Naive thymus-derived CD4-positive, alpha-beta T cell (primary cell): Measurements from ENCODE around the gene AZU1. TPM values are rescaled to one million over a fixed set of nuclear protein-coding genes. Genes with fewer than 3 reads are reported as not detected.

Source experiments
- ATAC-seq: fragments of 150-1000 bp; cut with Tn5 transposase; 2 replicates; pipeline ENCODE4 v1.10.0; 2021; ENCODE audit warnings: mild to moderate bottlenecking, moderate library complexity
- CTCF ChIA-PET: fragments of 350-600 bp; sonication (Branson Sonifier 250); formaldehyde crosslinking; loops from one replicate; lab custom pipeline; 2021; ENCODE audit warnings: antibody characterized with exemption; lab: Charles Lee
- POLR2A ChIA-PET: fragments of 350-600 bp; sonication (Branson Sonifier 250); formaldehyde crosslinking; loops from one replicate; lab custom pipeline; 2021; ENCODE audit warnings: antibody characterized with exemption, inconsistent platforms; lab: Charles Lee
- DNase-seq, 9 donors: peaks; one replicate each; pipeline versions ENCODE4 v3.0.0 to v3.0.0-alpha.2; 2020 to 2022; ENCODE audit warnings: mixed read lengths in 1 of 9
- H3K27ac ChIP-seq: one replicate; pipeline ENCODE4 v1.7.0; 2013; ENCODE audit warnings: mild to moderate bottlenecking, low read depth, low read length, moderate library complexity
- H3K27me3 ChIP-seq, 2 donors: one replicate each; pipeline ENCODE4 v1.7.0; 2013; ENCODE audit warnings: low read length in 2 of 2, mild to moderate bottlenecking in 2 of 2, moderate library complexity in 2 of 2; ENCODE audit not compliant: control insufficient read depth in 2 of 2, insufficient read depth in 2 of 2
- H3K36me3 ChIP-seq, 3 experiments: 1 replicate in 2 of 3; 2 replicates in 1 of 3; pipeline ENCODE4 v1.7.0; 2013; ENCODE audit warnings: low read length in 3 of 3, mild to moderate bottlenecking in 3 of 3, moderate library complexity in 1 of 3; ENCODE audit not compliant: insufficient read depth in 3 of 3, control insufficient read depth in 2 of 3
- H3K4me1 ChIP-seq, 2 donors: one replicate each; pipeline ENCODE4 v1.7.0; 2013; ENCODE audit warnings: low read length in 2 of 2, mild to moderate bottlenecking in 2 of 2, moderate library complexity in 1 of 2; ENCODE audit not compliant: control insufficient read depth in 2 of 2, insufficient read depth in 2 of 2
- H3K4me3 ChIP-seq: 2 replicates; pipeline ENCODE4 v1.7.0; 2013; ENCODE audit warnings: mild to moderate bottlenecking, low read length
- H3K9me3 ChIP-seq, 3 experiments: 1 replicate in 2 of 3; 2 replicates in 1 of 3; pipeline ENCODE4 v1.7.0; 2013; ENCODE audit warnings: low read length in 3 of 3; ENCODE audit not compliant: control insufficient read depth in 2 of 3
- H3K27ac Mint-ChIP-seq, 9 donors: one replicate each; pipeline ENCODE4 v1.8.0; 2020 to 2022; ENCODE audit warnings: mixed read lengths in 9 of 9, mild to moderate bottlenecking in 8 of 9, moderate library complexity in 5 of 9, inconsistent platforms in 2 of 9
- H3K27me3 Mint-ChIP-seq, 5 donors: one replicate each; pipeline ENCODE4 v1.8.0; 2021 to 2022; ENCODE audit warnings: mixed read lengths in 5 of 5, mild to moderate bottlenecking in 1 of 5
- H3K36me3 Mint-ChIP-seq, 5 donors: one replicate each; pipeline ENCODE4 v1.8.0; 2020 to 2022; ENCODE audit warnings: mixed read lengths in 5 of 5, mild to moderate bottlenecking in 3 of 5, inconsistent platforms in 1 of 5
- H3K4me1 Mint-ChIP-seq, 7 donors: one replicate each; pipeline ENCODE4 v1.8.0; 2020 to 2022; ENCODE audit warnings: mixed read lengths in 7 of 7, mild to moderate bottlenecking in 3 of 7, inconsistent platforms in 1 of 7
- H3K4me3 Mint-ChIP-seq, 10 donors: one replicate each; pipeline ENCODE4 v1.8.0; 2020 to 2022; ENCODE audit warnings: mild to moderate bottlenecking in 10 of 10, mixed read lengths in 10 of 10, moderate library complexity in 6 of 10, inconsistent platforms in 2 of 10
- H3K9me3 Mint-ChIP-seq, 11 donors: one replicate each; pipeline ENCODE4 v1.8.0; 2020 to 2022; ENCODE audit warnings: mixed read lengths in 11 of 11, mild to moderate bottlenecking in 4 of 11, inconsistent platforms in 1 of 11, moderate library complexity in 1 of 11
- intact Hi-C, 2 donors: fragments of 100-400 bp; cut with micrococcal nuclease; formaldehyde crosslinking; loops; one replicate each; pipeline ENCODE4 v1.15.1; 2023
- polyA plus RNA-seq, 2 donors: library from polyadenylated mRNA; unstranded; fragments of 300-500 nt; fragmentation: Illumina TruSeq; gene quantifications; one replicate each; pipeline ENCODE4 v1.2.3, GENCODE V29; 2021
- total RNA-seq, 6 experiments: library from RNA in 5 of 6; stranded (reverse) in 5 of 6; gene quantifications; 1 replicate in 5 of 6; 2 replicates in 1 of 6; pipeline ENCODE4 v1.2.3 and lab custom pipeline; 2021 to 2026

Gene AZU1
- total and polyA plus RNA-seq, 7 experiments from 2014 or later = 0.64 to 4.1 TPM; not detected in 5

DNA sequence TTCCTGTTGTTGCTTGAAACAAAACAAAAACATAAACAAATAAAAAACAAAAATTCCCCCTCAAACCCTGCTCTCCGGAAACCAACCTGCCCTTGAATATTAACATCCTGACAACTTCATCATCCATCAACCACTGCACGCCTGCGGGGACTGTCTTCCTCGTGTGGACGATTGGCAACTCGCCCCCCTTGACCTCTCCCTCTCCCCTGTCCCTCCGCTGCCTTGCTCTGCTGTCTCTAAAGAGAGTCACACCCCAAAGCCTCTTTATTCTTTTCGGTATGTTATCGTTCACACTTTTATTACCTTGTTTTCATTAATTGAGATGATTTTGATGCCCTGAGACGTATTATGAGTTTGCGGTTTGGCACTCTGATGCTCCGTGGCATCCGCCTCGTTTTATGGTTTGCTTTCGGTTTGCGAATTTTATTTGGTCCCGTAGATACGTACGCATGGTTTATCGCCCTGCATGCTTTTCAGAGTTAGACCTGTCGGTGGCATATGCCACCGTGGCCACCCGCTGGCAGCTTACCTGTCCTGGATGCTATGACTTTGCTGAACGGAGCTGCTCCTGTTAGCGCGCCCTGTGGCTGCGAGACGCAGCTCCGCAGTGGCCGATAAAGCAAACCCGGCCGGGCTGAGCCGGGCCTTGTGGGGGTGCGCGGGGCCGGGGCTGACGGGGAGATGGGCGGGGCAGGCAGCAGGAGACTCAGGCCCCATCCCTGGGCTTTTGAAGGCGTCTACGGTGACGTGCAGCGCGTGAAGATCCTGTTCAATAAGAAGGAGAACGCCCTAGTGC is 19.8 kb upstream of the AZU1 start:
- CTCF ChIA-PET = no interaction called here
- ATAC-seq (no peak), DNase-seq (no peak)
- Histone ChIP-seq H3K27me3 (no peaks in the 10 kb centered on the region), H3K4me3 (no peak overlapping the region), H3K36me3 (peaks cover 25 to 92% (median 29%) of the 10 kb centered on the region in 3 experiments), H3K9me3 (no peaks in the 10 kb centered on the region), H3K4me1 (peaks cover under 1 to 6% of the 10 kb centered on the region in 2 donors), H3K27ac (no peak overlapping the region)
- Mint-ChIP-seq H3K4me1 (peaks cover 5 to 19% (median 14%) of the 10 kb centered on the region in 7 donors), H3K9me3 (peaks cover 0 to 4% (median 0%) of the 10 kb centered on the region in 11 donors), H3K27ac (peak overlapping the region in 5 of 9 donors; percentile 43 to 72 (median 52)), H3K4me3 (peak overlapping the region in 1 of 10 donors; percentile 13), H3K36me3 (peaks cover 0 to 24% (median 16%) of the 10 kb centered on the region in 5 donors), H3K27me3 (no peaks in the 10 kb centered on the region)
- POLR2A ChIA-PET = no interaction called here
- intact Hi-C loops = no loop called here

DNA sequence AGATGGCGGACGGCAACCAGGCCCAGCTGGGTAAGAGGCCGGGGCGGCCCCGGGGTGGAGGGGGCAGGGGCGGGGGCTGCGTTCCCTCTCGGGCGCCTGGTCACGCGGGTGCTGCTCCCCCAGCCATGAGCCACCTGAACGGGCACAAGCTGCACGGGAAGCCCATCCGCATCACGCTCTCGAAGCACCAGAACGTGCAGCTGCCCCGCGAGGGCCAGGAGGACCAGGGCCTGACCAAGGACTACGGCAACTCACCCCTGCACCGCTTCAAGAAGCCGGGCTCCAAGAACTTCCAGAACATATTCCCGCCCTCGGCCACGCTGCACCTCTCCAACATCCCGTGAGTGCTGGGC is 19.2 kb upstream of the AZU1 start:
- H3K4me3 Mint-ChIP-seq = no peak overlapping the region
- Histone ChIP-seq H3K27ac (no peak overlapping the region), H3K27me3 (no peaks in the 10 kb centered on the region), H3K36me3 (peaks cover 25 to 86% (median 29%) of the 10 kb centered on the region in 3 experiments), H3K4me3 (no peak overlapping the region), H3K4me1 (peaks cover 0 to 2% of the 10 kb centered on the region in 2 donors), H3K9me3 (no peaks in the 10 kb centered on the region)
- DNase-seq = no peak
- ChIA-PET CTCF (no interaction called here), POLR2A (no interaction called here)
- no peak overlapping the region for H3K27ac Mint-ChIP-seq
- peaks cover 5 to 15% (median 11%) of the 10 kb centered on the region in 7 donors for H3K4me1 Mint-ChIP-seq
- H3K36me3 Mint-ChIP-seq = peaks cover 0 to 24% (median 16%) of the 10 kb centered on the region in 5 donors
- intact Hi-C loops = no loop called here
- no peaks in the 10 kb centered on the region for H3K27me3 Mint-ChIP-seq
- ATAC-seq = no peak
- H3K9me3 Mint-ChIP-seq = peaks cover 0 to 4% (median 0%) of the 10 kb centered on the region in 11 donors

DNA sequence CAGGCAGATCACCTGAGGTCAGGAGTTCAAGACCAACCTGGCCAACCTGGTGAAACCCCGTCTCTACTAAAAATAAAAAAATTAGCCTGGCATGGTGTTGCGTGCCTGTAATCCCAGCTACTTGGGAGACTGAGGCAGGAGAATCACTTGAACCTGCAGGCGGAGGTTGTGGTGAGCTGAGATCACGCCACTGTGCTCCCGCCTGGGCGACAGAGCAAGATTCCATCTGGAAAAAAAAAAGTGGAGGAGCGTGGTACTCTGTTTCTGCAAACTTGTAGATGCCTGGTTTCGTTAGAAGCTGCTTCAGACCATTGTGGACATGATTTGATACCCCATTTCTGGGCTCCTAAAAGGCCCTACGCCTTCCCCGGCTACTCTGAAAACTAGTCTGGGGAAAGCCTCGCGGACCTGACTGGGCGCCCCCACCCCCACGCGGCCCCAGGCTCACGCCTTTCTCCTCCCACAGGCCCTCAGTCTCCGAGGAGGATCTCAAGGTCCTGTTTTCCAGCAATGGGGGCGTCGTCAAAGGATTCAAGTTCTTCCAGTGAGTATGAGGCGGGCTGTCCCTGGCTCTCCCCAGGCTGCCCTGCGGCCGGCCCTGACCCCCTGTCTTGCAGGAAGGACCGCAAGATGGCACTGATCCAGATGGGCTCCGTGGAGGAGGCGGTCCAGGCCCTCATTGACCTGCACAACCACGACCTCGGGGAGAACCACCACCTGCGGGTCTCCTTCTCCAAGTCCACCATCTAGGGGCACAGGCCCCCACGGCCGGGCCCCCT is 17.4 kb upstream of the AZU1 start:
- Mint-ChIP-seq H3K4me3 (no peak overlapping the region), H3K27me3 (no peaks in the 10 kb centered on the region), H3K4me1 (peaks cover 5 to 9% (median 9%) of the 10 kb centered on the region in 7 donors), H3K36me3 (peaks cover 0 to 24% (median 20%) of the 10 kb centered on the region in 5 donors), H3K27ac (no peak overlapping the region), H3K9me3 (peaks cover 0 to 4% (median 0%) of the 10 kb centered on the region in 11 donors)
- no peaks in the 10 kb centered on the region for H3K9me3 ChIP-seq
- no peaks in the 10 kb centered on the region for H3K4me1 ChIP-seq
- H3K27me3 ChIP-seq = no peaks in the 10 kb centered on the region
- ChIA-PET POLR2A (no interaction called here), CTCF (no interaction called here)
- ATAC-seq = no peak
- intact Hi-C loops = no loop called here
- H3K27ac ChIP-seq = no peak overlapping the region
- DNase-seq = no peak
- no peak overlapping the region for H3K4me3 ChIP-seq
- peaks cover 17 to 78% (median 22%) of the 10 kb centered on the region in 3 experiments for H3K36me3 ChIP-seq

DNA sequence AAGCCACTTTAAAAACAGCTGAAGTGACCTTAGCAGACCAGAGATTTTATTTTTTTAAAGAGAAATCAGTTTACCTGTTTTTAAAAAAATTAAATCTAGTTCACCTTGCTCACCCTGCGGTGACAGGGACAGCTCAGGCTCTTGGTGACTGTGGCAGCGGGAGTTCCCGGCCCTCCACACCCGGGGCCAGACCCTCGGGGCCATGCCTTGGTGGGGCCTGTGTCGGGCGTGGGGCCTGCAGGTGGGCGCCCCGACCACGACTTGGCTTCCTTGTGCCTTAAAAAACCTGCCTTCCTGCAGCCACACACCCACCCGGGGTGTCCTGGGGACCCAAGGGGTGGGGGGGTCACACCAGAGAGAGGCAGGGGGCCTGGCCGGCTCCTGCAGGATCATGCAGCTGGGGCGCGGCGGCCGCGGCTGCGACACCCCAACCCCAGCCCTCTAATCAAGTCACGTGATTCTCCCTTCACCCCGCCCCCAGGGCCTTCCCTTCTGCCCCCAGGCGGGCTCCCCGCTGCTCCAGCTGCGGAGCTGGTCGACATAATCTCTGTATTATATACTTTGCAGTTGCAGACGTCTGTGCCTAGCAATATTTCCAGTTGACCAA is 16.7 kb upstream of the AZU1 start:
- intact Hi-C loops = no loop called here
- ChIA-PET CTCF (no interaction called here), POLR2A (no interaction called here)
- DNase-seq = no peak
- Histone ChIP-seq H3K27ac (no peak overlapping the region), H3K9me3 (no peaks in the 10 kb centered on the region), H3K36me3 (peaks cover 17 to 70% (median 22%) of the 10 kb centered on the region in 3 experiments), H3K4me1 (no peaks in the 10 kb centered on the region), H3K4me3 (no peak overlapping the region), H3K27me3 (no peaks in the 10 kb centered on the region)
- Mint-ChIP-seq H3K36me3 (peaks cover 0 to 29% (median 20%) of the 10 kb centered on the region in 5 donors), H3K27me3 (no peaks in the 10 kb centered on the region), H3K4me3 (no peak overlapping the region), H3K27ac (no peak overlapping the region), H3K9me3 (peaks cover 0 to 6% (median 0%) of the 10 kb centered on the region in 11 donors), H3K4me1 (peaks cover 5 to 9% (median 9%) of the 10 kb centered on the region in 7 donors)
- ATAC-seq = no peak

DNA sequence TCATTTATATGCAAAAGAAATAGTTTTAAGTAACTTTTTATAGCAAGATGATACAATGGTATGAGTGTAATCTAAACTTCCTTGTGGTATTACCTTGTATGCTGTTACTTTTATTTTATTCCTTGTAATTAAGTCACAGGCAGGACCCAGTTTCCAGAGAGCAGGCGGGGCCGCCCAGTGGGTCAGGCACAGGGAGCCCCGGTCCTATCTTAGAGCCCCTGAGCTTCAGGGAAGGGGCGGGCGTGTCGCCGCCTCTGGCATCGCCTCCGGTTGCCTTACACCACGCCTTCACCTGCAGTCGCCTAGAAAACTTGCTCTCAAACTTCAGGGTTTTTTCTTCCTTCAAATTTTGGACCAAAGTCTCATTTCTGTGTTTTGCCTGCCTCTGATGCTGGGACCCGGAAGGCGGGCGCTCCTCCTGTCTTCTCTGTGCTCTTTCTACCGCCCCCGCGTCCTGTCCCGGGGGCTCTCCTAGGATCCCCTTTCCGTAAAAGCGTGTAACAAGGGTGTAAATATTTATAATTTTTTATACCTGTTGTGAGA is 16.1 kb upstream of the AZU1 start:
- no peak for DNase-seq
- Histone ChIP-seq H3K4me1 (no peaks in the 10 kb centered on the region), H3K36me3 (peaks cover 14 to 64% (median 19%) of the 10 kb centered on the region in 3 experiments), H3K4me3 (no peak overlapping the region), H3K9me3 (no peaks in the 10 kb centered on the region), H3K27me3 (no peaks in the 10 kb centered on the region), H3K27ac (no peak overlapping the region)
- ChIA-PET POLR2A (no interaction called here), CTCF (no interaction called here)
- H3K9me3 Mint-ChIP-seq = peaks cover 0 to 9% (median 0%) of the 10 kb centered on the region in 11 donors
- intact Hi-C loops = no loop called here
- peak overlapping the region in 3 of 9 donors; percentile 5 to 33 (median 19) for H3K27ac Mint-ChIP-seq
- peaks cover 5 to 9% (median 9%) of the 10 kb centered on the region in 7 donors for H3K4me1 Mint-ChIP-seq
- ATAC-seq = no peak
- peaks cover 4 to 35% (median 24%) of the 10 kb centered on the region in 5 donors for H3K36me3 Mint-ChIP-seq
- no peaks in the 10 kb centered on the region for H3K27me3 Mint-ChIP-seq
- no peak overlapping the region for H3K4me3 Mint-ChIP-seq

DNA sequence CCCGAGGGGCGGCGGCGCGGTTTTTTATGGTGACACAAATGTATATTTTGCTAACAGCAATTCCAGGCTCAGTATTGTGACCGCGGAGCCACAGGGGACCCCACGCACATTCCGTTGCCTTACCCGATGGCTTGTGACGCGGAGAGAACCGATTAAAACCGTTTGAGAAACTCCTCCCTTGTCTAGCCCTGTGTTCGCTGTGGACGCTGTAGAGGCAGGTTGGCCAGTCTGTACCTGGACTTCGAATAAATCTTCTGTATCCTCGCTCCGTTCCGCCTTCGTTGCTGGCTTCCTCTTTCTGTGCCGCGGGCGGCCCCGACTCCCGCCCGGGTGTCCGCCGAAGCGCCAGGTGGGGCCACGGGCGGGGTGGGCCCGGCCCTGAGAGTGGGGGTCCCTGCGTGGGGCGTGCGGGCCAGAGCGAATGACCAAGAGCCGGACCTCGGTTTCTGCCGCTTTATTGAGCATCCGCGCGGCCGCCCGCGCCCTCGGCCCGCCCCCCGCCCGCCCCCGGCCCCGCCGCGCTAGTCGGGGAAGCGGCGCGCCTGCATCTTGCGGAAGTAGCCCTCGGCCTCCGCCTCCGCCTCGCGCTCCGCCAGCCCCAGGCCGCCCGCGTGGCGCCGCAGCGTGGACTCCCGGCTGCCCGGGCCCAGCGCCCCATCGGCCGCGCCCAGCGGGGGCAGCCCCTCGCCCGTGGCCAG is 15.4 kb upstream of the AZU1 start:
- Histone ChIP-seq H3K9me3 (no peaks in the 10 kb centered on the region), H3K27ac (no peak overlapping the region), H3K36me3 (peaks cover 8 to 58% (median 16%) of the 10 kb centered on the region in 3 experiments), H3K27me3 (no peaks in the 10 kb centered on the region), H3K4me1 (no peaks in the 10 kb centered on the region), H3K4me3 (no peak overlapping the region)
- no peak for ATAC-seq
- CTCF ChIA-PET = no interaction called here
- POLR2A ChIA-PET = no interaction called here
- H3K27me3 Mint-ChIP-seq = no peaks in the 10 kb centered on the region
- no peak for DNase-seq
- peaks cover 0 to 12% (median 0%) of the 10 kb centered on the region in 11 donors for H3K9me3 Mint-ChIP-seq
- H3K4me3 Mint-ChIP-seq = no peak overlapping the region
- peak overlapping the region in 1 of 9 donors; percentile 19 for H3K27ac Mint-ChIP-seq
- H3K4me1 Mint-ChIP-seq = peaks cover 5 to 9% (median 7%) of the 10 kb centered on the region in 7 donors
- intact Hi-C loops = no loop called here
- H3K36me3 Mint-ChIP-seq = peaks cover 5 to 36% (median 23%) of the 10 kb centered on the region in 5 donors
